ENCODE results near the gene OR1J2.

OR1J2 gene, protein sequence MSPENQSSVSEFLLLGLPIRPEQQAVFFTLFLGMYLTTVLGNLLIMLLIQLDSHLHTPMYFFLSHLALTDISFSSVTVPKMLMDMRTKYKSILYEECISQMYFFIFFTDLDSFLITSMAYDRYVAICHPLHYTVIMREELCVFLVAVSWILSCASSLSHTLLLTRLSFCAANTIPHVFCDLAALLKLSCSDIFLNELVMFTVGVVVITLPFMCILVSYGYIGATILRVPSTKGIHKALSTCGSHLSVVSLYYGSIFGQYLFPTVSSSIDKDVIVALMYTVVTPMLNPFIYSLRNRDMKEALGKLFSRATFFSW

DNA sequence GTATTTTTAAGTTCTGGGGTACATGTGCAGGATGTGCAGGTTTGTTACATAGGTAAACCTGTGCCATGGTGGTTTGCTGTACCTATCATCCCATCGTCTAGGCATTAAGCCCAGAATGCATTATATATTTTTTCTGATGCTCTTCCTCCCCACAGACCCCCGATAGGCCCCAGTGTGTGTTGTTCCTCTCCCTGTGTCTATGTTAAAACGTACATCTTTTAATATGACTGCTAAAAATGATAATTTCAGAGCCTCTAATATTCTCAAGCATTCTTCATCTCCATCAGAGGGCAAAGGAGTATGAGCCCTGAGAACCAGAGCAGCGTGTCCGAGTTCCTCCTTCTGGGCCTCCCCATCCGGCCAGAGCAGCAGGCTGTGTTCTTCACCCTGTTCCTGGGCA is at the start of gene OR1J2:
TSS of gene OR1J2 (plus strand) at position 301 of the 400 bp plus-strand sequence. CDS start at position 301, 0 bp downstream.
- TF ChIP-seq, protein P1, sequence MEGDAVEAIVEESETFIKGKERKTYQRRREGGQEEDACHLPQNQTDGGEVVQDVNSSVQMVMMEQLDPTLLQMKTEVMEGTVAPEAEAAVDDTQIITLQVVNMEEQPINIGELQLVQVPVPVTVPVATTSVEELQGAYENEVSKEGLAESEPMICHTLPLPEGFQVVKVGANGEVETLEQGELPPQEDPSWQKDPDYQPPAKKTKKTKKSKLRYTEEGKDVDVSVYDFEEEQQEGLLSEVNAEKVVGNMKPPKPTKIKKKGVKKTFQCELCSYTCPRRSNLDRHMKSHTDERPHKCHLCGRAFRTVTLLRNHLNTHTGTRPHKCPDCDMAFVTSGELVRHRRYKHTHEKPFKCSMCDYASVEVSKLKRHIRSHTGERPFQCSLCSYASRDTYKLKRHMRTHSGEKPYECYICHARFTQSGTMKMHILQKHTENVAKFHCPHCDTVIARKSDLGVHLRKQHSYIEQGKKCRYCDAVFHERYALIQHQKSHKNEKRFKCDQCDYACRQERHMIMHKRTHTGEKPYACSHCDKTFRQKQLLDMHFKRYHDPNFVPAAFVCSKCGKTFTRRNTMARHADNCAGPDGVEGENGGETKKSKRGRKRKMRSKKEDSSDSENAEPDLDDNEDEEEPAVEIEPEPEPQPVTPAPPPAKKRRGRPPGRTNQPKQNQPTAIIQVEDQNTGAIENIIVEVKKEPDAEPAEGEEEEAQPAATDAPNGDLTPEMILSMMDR (IDR thresholded peaks at IDR 0.05; ENCODE audit: extremely low read depth, missing control alignments), result no peak
- DNase-seq (ENCODE audit: low spot score), result no peak

DNA sequence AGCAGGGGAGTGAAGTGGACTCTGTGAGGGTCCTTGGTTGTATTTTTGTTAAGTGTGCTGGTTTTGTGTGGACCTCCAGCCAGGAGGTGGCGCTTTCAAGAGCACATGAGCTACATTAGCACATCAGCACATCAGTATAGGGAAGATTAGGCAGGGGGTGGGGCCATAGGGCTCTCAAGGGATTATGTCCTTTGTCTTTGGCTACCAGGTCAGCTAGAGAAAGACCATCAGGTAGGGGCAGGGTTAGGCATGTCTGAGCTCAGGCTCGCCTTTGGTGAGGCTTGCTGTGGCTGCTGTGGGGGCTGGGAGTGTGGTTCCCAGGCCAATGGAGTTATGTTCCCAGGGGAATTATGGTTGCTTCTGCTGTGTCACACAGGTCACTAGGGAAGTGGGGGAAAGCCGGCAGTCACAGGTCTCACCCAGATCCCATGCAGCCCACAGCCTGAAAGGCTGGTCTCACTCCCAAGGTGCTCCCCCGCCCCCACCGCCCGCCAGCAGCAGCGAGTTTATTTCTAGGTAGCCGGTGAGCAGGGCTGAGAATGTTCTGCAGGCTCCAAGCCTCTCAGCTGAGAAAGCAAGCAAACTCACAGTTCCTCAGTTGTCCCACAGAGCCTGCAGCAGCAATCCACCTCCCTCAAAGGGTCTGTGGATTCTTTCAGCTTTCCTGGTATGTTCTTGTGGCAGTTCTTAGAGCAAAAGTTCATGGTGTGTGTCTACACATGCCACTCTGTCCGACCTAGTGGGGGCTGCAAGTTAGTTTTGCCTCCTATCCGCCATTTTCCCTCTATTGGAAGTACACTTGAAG is 46.6 kb upstream of the OR1J2 start:
- TF ChIP-seq, protein P1 (IDR thresholded peaks at IDR 0.05; ENCODE audit: extremely low read depth, missing control alignments), result peak; percentile 20
- peak; percentile 15 for DNase-seq (ENCODE audit: low spot score)

GRCh38 chr9:122464633-122465567 is 45.7 kb upstream of the OR1J2 start:
- TF ChIP-seq, protein P1 (IDR thresholded peaks at IDR 0.05; ENCODE audit: extremely low read depth, missing control alignments), result peak; percentile 16
- DNase-seq (ENCODE audit: low spot score), result peak; percentile 65

DNA sequence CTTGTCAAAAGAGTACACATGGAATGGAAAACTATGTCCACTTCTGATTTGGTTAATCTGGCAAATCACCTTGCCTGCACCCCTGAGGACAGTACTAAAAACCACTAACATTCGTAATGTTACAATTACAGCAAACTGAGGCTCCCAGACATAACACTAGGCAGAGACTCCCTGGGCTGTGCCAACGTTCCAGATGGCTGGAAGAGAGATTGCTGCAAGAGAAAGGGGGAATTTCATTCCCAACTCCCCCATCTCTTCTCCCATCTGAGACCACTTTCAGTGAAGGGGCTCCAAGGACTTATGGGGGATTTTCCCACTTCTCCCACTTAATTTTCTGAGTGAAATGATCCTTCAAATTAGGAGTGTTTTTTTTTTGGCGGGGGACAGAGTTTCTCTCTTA is 44.1 kb upstream of the OR1J2 start:
- TF ChIP-seq, protein P1 (IDR thresholded peaks at IDR 0.05; ENCODE audit: extremely low read depth, missing control alignments), result no peak
- DNase-seq (ENCODE audit: low spot score), result no peak

DNA sequence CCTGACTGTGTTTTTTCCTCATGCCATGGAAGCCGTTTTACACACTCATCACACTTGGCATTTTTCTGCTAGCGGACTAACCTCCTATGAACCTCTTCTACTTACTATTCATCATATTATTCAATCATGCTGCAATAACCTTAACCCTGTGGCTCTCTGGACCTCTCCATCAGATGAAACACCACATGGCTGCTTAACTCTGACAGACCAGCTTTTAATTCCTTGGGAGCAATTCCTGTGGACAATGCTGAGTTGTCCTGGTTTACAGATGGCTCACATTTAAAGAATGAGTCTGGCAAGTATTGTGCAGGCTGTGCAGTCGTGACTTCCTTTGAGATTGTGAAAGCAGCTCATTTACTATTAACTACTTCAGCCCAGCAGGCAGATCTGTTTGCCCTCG is 41.9 kb upstream of the OR1J2 start:
- TF ChIP-seq, protein P1 (IDR thresholded peaks at IDR 0.05; ENCODE audit: extremely low read depth, missing control alignments), result no peak
- DNase-seq (ENCODE audit: low spot score), result no peak

DNA sequence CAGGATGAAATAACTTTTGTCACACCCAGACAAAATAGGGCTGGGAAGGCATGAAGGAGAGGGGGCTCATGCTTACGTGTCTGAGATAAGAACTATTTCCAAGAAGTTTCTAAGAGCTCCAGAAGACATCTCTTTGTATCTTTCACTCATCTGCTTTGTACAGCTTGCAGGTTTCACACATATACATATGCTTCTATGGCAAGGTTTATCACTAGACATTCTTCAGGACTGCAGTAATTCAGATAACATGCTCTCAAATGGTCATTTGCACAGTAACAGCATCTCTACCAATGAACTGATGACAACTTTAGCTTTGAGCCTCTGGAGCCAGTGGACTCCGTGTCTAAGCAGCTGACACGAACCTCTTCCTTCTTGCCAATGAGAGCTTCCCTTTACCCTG is 36.0 kb upstream of the OR1J2 start:
- TF ChIP-seq, protein P1 (IDR thresholded peaks at IDR 0.05; ENCODE audit: extremely low read depth, missing control alignments), result no peak
- DNase-seq (ENCODE audit: low spot score), result no peak
